Measurements from ENCODE around the gene LONP2. TPM values are rescaled to one million over a fixed set of nuclear protein-coding genes. Genes with fewer than 3 reads are reported as not detected.
A peak's percentile ranks its signal among the peaks of the same experiment; 100 is the strongest.

LONP2 gene
- total RNA-seq, 1 experiment from 2014 or later = 41.5 TPM

- Histone ChIP-seq H3K4me2 (ENCODE audit: low read length) (peak overlapping the region; percentile 75; the same call in 1 of the 2 replicates), H3K4me3 (ENCODE audit: low read length) (no peak overlapping the region), H4K20me1 (ENCODE audit: low read length) (no peaks in the 10 kb centered on the region), H3K27ac (ENCODE audit: low read length) (peak overlapping the region; percentile 42), H2AFZ (ENCODE audit: low read length) (no peak overlapping the region), H3K9me2 (replicated peaks; ENCODE audit: low read length) (no peaks in the 10 kb centered on the region), H3K79me2 (ENCODE audit: low read length) (no peaks in the 10 kb centered on the region), H3K9me3 (ENCODE audit: low read length) (no peaks in the 10 kb centered on the region), H3K36me3 (ENCODE audit: low read depth, low read length) (peaks cover 20% of the 10 kb centered on the region), H3K27me3 (ENCODE audit: low read length) (no peaks in the 10 kb centered on the region), H3F3A (ENCODE audit: low read length, unreplicated experiment) (peaks cover 4% of the 10 kb centered on the region), H3K4me1 (ENCODE audit: insufficient read depth, low read length) (peaks cover 32% of the 10 kb centered on the region), H3K9ac (ENCODE audit: low read length) (no peak overlapping the region)
- no TSS peak for BruUV-seq (replicated peaks)
- intact Hi-C loops (cut with micrococcal nuclease) = no loop called here
- CTCF ChIA-PET = no interaction called here
- DNase-seq (no peak), ATAC-seq (no peak)
- no peak for TF ChIP-seq EZH2 (IDR thresholded peaks at IDR 0.05; ENCODE audit: low read length, unreplicated experiment)
- TF ChIP-seq CTCF (conservative IDR thresholded peaks at IDR 0.05; ENCODE audit: low read depth, low read length) = no peak
- TF ChIP-seq EZH2phosphoT487 (IDR thresholded peaks at IDR 0.05; ENCODE audit: borderline replicate concordance, low read length) = no peak
- POLR2A ChIA-PET (ENCODE audit: unreplicated experiment) = no interaction called here
Measured at GRCh38 chr16:48294724-48295123, 50.6 kb downstream of the LONP2 start.

GRCh38 chr16:48295488-48296281, 51.6 kb downstream of the LONP2 start:
- H3K9me2 ChIP-seq (replicated peaks; ENCODE audit: low read length) = no peaks in the 10 kb centered on the region
- H2AFZ ChIP-seq (ENCODE audit: low read length) = no peak overlapping the region
- peak overlapping the region; percentile 75 for H3K4me2 ChIP-seq (ENCODE audit: low read length)
- H3K9ac ChIP-seq (ENCODE audit: low read length) = no peak overlapping the region
- peak; percentile 50; the same call in 1 of the 2 replicates for ATAC-seq
- H3K4me1 ChIP-seq (ENCODE audit: insufficient read depth, low read length) = peaks cover 32% of the 10 kb centered on the region
- ChIA-PET CTCF (no interaction called here), POLR2A (ENCODE audit: unreplicated experiment) (no interaction called here)
- no peaks in the 10 kb centered on the region for H3K9me3 ChIP-seq (ENCODE audit: low read length)
- no peaks in the 10 kb centered on the region for H3K79me2 ChIP-seq (ENCODE audit: low read length)
- peak; percentile 79 for DNase-seq
- TF ChIP-seq CTCF (conservative IDR thresholded peaks at IDR 0.05; ENCODE audit: low read depth, low read length) = no peak
- TF ChIP-seq EZH2 (IDR thresholded peaks at IDR 0.05; ENCODE audit: low read length, unreplicated experiment) = no peak
- no TSS peak for BruUV-seq (replicated peaks)
- H3K36me3 ChIP-seq (ENCODE audit: low read depth, low read length) = peaks cover 19% of the 10 kb centered on the region
- H3K27me3 ChIP-seq (ENCODE audit: low read length) = no peaks in the 10 kb centered on the region
- H4K20me1 ChIP-seq (ENCODE audit: low read length) = no peaks in the 10 kb centered on the region
- peak overlapping the region; percentile 31; the same call in 1 of the 2 replicates for H3K4me3 ChIP-seq (ENCODE audit: low read length)
- H3F3A ChIP-seq (ENCODE audit: low read length, unreplicated experiment) = peaks cover 4% of the 10 kb centered on the region
- H3K27ac ChIP-seq (ENCODE audit: low read length) = peak overlapping the region; percentile 63
- intact Hi-C loops (cut with micrococcal nuclease) = no loop called here

- BruUV-seq (replicated peaks) = no TSS peak
- POLR2A ChIA-PET (ENCODE audit: unreplicated experiment) = no interaction called here
- Histone ChIP-seq H3K4me3 (ENCODE audit: low read length) (no peak overlapping the region), H3K9ac (ENCODE audit: low read length) (no peak overlapping the region), H3K9me2 (replicated peaks; ENCODE audit: low read length) (no peaks in the 10 kb centered on the region), H3F3A (ENCODE audit: low read length, unreplicated experiment) (peaks cover 4% of the 10 kb centered on the region), H3K36me3 (ENCODE audit: low read depth, low read length) (peaks cover 21% of the 10 kb centered on the region; the same call in 1 of the 2 replicates), H2AFZ (ENCODE audit: low read length) (no peak overlapping the region), H3K27ac (ENCODE audit: low read length) (no peak overlapping the region), H3K79me2 (ENCODE audit: low read length) (no peaks in the 10 kb centered on the region), H3K4me2 (ENCODE audit: low read length) (no peak overlapping the region), H3K4me1 (ENCODE audit: insufficient read depth, low read length) (peaks cover 18% of the 10 kb centered on the region), H3K9me3 (ENCODE audit: low read length) (no peaks in the 10 kb centered on the region), H4K20me1 (ENCODE audit: low read length) (no peaks in the 10 kb centered on the region), H3K27me3 (ENCODE audit: low read length) (no peaks in the 10 kb centered on the region)
- no peak for TF ChIP-seq CTCF (conservative IDR thresholded peaks at IDR 0.05; ENCODE audit: low read depth, low read length)
- no peak for TF ChIP-seq EZH2 (IDR thresholded peaks at IDR 0.05; ENCODE audit: low read length, unreplicated experiment)
- no peak for TF ChIP-seq EZH2phosphoT487 (IDR thresholded peaks at IDR 0.05; ENCODE audit: borderline replicate concordance, low read length)
- intact Hi-C loops (cut with micrococcal nuclease) = no loop called here
- no peak for DNase-seq
- CTCF ChIA-PET = no interaction called here
- no peak for ATAC-seq
Measured at GRCh38 chr16:48299471-48299870, 55.4 kb downstream of the LONP2 start.
